Smooth muscle cell (in vitro differentiated cells): ENCODE results near the gene USP24. TPM values are rescaled to one million over a fixed set of nuclear protein-coding genes. Genes with fewer than 3 reads are reported as not detected.

ENCODE experiments used
- DNase-seq: peaks from one replicate; lab custom pipeline; 2025; ENCODE audit not compliant: unreplicated experiment; lab: John Stamatoyannopoulos, UW
- H2AFZ ChIP-seq: fragments of 200-600 bp; sonication (generic); 2 replicates; pipeline ENCODE4 v1.6.0; 2016; ENCODE audit warnings: antibody characterized with exemption, low read depth, mild to moderate bottlenecking
- H3F3A ChIP-seq: fragments of 200-600 bp; sonication (generic); 2 replicates; pipeline ENCODE4 v1.6.0; 2017; ENCODE audit warnings: antibody characterized with exemption, low read depth
- H3K27ac ChIP-seq: fragments of 200-600 bp; sonication (generic); 2 replicates; pipeline ENCODE4 v1.5.1; 2016; ENCODE audit warnings: low read depth, mild to moderate bottlenecking
- H3K27me3 ChIP-seq: fragments of 200-600 bp; sonication (generic); 2 replicates; pipeline ENCODE4 v1.6.1; 2016; ENCODE audit warnings: low read depth, mild to moderate bottlenecking
- H3K36me3 ChIP-seq: fragments of 200-600 bp; sonication (generic); 2 replicates; pipeline ENCODE4 v1.5.1; 2016; ENCODE audit warnings: low read depth
- H3K4me1 ChIP-seq: fragments of 200-600 bp; sonication (generic); 2 replicates; pipeline ENCODE4 v1.5.1; 2016; ENCODE audit warnings: low read depth
- H3K4me2 ChIP-seq: fragments of 200-600 bp; sonication (generic); 2 replicates; pipeline ENCODE4 v1.6.0; 2016; ENCODE audit warnings: mild to moderate bottlenecking
- H3K4me3 ChIP-seq: fragments of 200-600 bp; sonication (generic); 2 replicates; pipeline ENCODE4 v1.5.1; 2016; ENCODE audit warnings: mild to moderate bottlenecking
- H3K79me2 ChIP-seq: fragments of 200-600 bp; sonication (generic); 2 replicates; pipeline ENCODE4 v1.6.0; 2016; ENCODE audit warnings: low read depth, mild to moderate bottlenecking
- H3K9ac ChIP-seq: fragments of 200-600 bp; sonication (generic); 2 replicates; pipeline ENCODE4 v1.6.0; 2016; ENCODE audit warnings: low read depth
- H3K9me3 ChIP-seq: fragments of 200-600 bp; sonication (generic); replicated peaks from 2 replicates; pipeline ENCODE4 v1.5.1; 2016; ENCODE audit warnings: low read depth
- H4K20me1 ChIP-seq: fragments of 200-600 bp; sonication (generic); 2 replicates; pipeline ENCODE4 v1.6.0; 2016; ENCODE audit warnings: low read depth
- CTCF ChIP-seq: fragments of 200-600 bp; sonication (generic); IDR thresholded peaks from 2 replicates; pipeline ENCODE4 v1.5.1; 2017; ENCODE audit warnings: borderline replicate concordance, mild to moderate bottlenecking, antibody characterized with exemption; ENCODE audit not compliant: insufficient read depth, poor library complexity, severe bottlenecking
- WGBS: methylation state at CpG from one replicate; pipeline ENCODE4 v1.1.7; 2016; ENCODE audit warnings: low lambda C conversion rate; 5-methylcytosine and 5-hydroxymethylcytosine counted together
- polyA plus RNA-seq: library from polyadenylated mRNA; unstranded; fragments of >200 nt; fragmentation: Nextera tagmentation; extraction: Ambion mirVana; gene quantifications from 2 replicates; pipeline ENCODE4 v1.2.1, GENCODE V29; 2016
- total RNA-seq: library from RNA; depleted of rRNA; stranded (reverse); fragments of >200 nt; gene quantifications from 2 replicates; pipeline ENCODE4 v1.2.3, GENCODE V29; 2014

USP24 gene
- total and polyA plus RNA-seq, 2 experiments from 2014 or later = 3.6 to 25.9 TPM

GRCh38 chr1:55148676-55149075, 66.5 kb downstream of the USP24 start:
- no peak for TF ChIP-seq CTCF

GRCh38 chr1:55147524-55147923, 67.6 kb downstream of the USP24 start:
- WGBS = 98% methylated on average over 8 of the region's 8 CpGs
- Histone ChIP-seq H3K79me2 (no peaks in the 10 kb centered on the region), H3F3A (no peaks in the 10 kb centered on the region), H3K9me3 (no peaks in the 10 kb centered on the region), H3K4me3 (no peak overlapping the region), H2AFZ (no peak overlapping the region), H3K27me3 (no peaks in the 10 kb centered on the region), H3K4me2 (no peak overlapping the region), H3K27ac (no peak overlapping the region), H3K9ac (no peak overlapping the region), H3K4me1 (no peaks in the 10 kb centered on the region), H3K36me3 (peaks cover 23% of the 10 kb centered on the region), H4K20me1 (no peaks in the 10 kb centered on the region)
- TF ChIP-seq CTCF = no peak
- no peak for DNase-seq

More at GRCh38 chr1:55148676-55149075, 66.5 kb downstream of the USP24 start:
- Histone ChIP-seq H3K9me3 (no peaks in the 10 kb centered on the region), H3K79me2 (no peaks in the 10 kb centered on the region), H3K9ac (no peak overlapping the region), H3K27me3 (no peaks in the 10 kb centered on the region), H3K4me3 (no peak overlapping the region), H3K4me1 (no peaks in the 10 kb centered on the region), H3K36me3 (peaks cover 19% of the 10 kb centered on the region), H3F3A (no peaks in the 10 kb centered on the region), H3K4me2 (no peak overlapping the region), H2AFZ (no peak overlapping the region), H4K20me1 (no peaks in the 10 kb centered on the region), H3K27ac (no peak overlapping the region)
- no peak for DNase-seq

GRCh38 chr1:55146781-55147180, 68.4 kb downstream of the USP24 start:
- no peaks in the 10 kb centered on the region for H3K4me1 ChIP-seq
- TF ChIP-seq CTCF = no peak
- no peaks in the 10 kb centered on the region for H3K79me2 ChIP-seq
- no peak for DNase-seq
- no peak overlapping the region for H2AFZ ChIP-seq
- H4K20me1 ChIP-seq = no peaks in the 10 kb centered on the region
- no peak overlapping the region for H3K27ac ChIP-seq
- 94% methylated on average over 2 of the region's 2 CpGs for WGBS
- H3K27me3 ChIP-seq = no peaks in the 10 kb centered on the region
- H3K4me3 ChIP-seq = no peak overlapping the region
- H3K4me2 ChIP-seq = no peak overlapping the region
- no peaks in the 10 kb centered on the region for H3K9me3 ChIP-seq
- peaks cover 23% of the 10 kb centered on the region for H3K36me3 ChIP-seq
- H3K9ac ChIP-seq = no peak overlapping the region
- no peaks in the 10 kb centered on the region for H3F3A ChIP-seq

GRCh38 chr1:55144886-55145285, 70.3 kb downstream of the USP24 start:
- H3K4me2 ChIP-seq = no peak overlapping the region
- H3K36me3 ChIP-seq = peaks cover 23% of the 10 kb centered on the region
- no peak overlapping the region for H3K4me3 ChIP-seq
- no peak for DNase-seq
- no peaks in the 10 kb centered on the region for H3K9me3 ChIP-seq
- no peak overlapping the region for H3K9ac ChIP-seq
- H3F3A ChIP-seq = peaks cover 8% of the 10 kb centered on the region
- H3K27ac ChIP-seq = no peak overlapping the region
- H3K27me3 ChIP-seq = no peaks in the 10 kb centered on the region
- peaks cover 4% of the 10 kb centered on the region for H3K4me1 ChIP-seq
- TF ChIP-seq CTCF = no peak
- H4K20me1 ChIP-seq = no peaks in the 10 kb centered on the region
- WGBS = 96% methylated on average over 6 of the region's 6 CpGs
- no peaks in the 10 kb centered on the region for H3K79me2 ChIP-seq
- H2AFZ ChIP-seq = no peak overlapping the region
